Kasumi-1 (cell line): Measurements from ENCODE around the gene ZNF48.

Experiments used
- DNase-seq, 2 experiments: peaks; one replicate each; lab custom pipeline; 2025; lab: John Stamatoyannopoulos, UW

The ZNF48 gene

GRCh38 chr16:30358990-30359870 is 36.0 kb upstream of the ZNF48 start:
- DNase-seq = no peak

- no peak for DNase-seq
These were observed 35.4 kb upstream of the ZNF48 start for GRCh38 chr16:30359871-30360170.

GRCh38 chr16:30361180-30361579 is 34.0 kb upstream of the ZNF48 start:
- DNase-seq = no peak

- no peak for DNase-seq
These were observed 30.0 kb upstream of the ZNF48 start for GRCh38 chr16:30365200-30365599.

- no peak for DNase-seq
These were observed 28.7 kb upstream of the ZNF48 start for GRCh38 chr16:30366511-30366910.

GRCh38 chr16:30367349-30368009 is 27.7 kb upstream of the ZNF48 start:
- no peak for DNase-seq

- peak; percentile 45 to 59 for DNase-seq
These were observed 27.0 kb upstream of the ZNF48 start for GRCh38 chr16:30368122-30368791.

- DNase-seq = no peak
These were observed 26.5 kb upstream of the ZNF48 start for GRCh38 chr16:30368792-30369090.

GRCh38 chr16:30369091-30369937 is 25.9 kb upstream of the ZNF48 start:
- DNase-seq = no peak

GRCh38 chr16:30369938-30370455 is 25.2 kb upstream of the ZNF48 start:
- no peak for DNase-seq

- DNase-seq = peak; percentile 96 to 97
These were observed 24.6 kb upstream of the ZNF48 start, which contains the start of gene TBC1D10B for GRCh38 chr16:30370456-30371247. Gene TBC1D10B, minus strand, starts transcription at chr16:30370494. Its CDS starts 311 bp downstream, at chr16:30370183.

- DNase-seq = no peak
These were observed 23.9 kb upstream of the ZNF48 start for GRCh38 chr16:30371248-30371816.

GRCh38 chr16:30372038-30372712 is 23.0 kb upstream of the ZNF48 start:
- no peak for DNase-seq

- DNase-seq = no peak
These were observed 22.5 kb upstream of the ZNF48 start for GRCh38 chr16:30372725-30373124.

GRCh38 chr16:30374538-30374937 is 20.7 kb upstream of the ZNF48 start, which contains the start of gene MYL11:
Gene MYL11, plus strand, starts transcription at chr16:30374802. Its CDS starts 56 bp downstream, at chr16:30374858.
- no peak for DNase-seq

GRCh38 chr16:30375864-30376263 is 19.4 kb upstream of the ZNF48 start:
- DNase-seq = no peak

GRCh38 chr16:30376461-30376902 is 18.7 kb upstream of the ZNF48 start:
- DNase-seq = no peak

GRCh38 chr16:30377050-30377811 is 18.0 kb upstream of the ZNF48 start:
- peak; percentile 37 to 68 for DNase-seq

- peak; percentile 61 to 68 for DNase-seq
These were observed 17.4 kb upstream of the ZNF48 start for GRCh38 chr16:30377812-30378235.
